ENCODE data around the gene CEACAM1. TPM values are rescaled to one million over a fixed set of nuclear protein-coding genes. Genes with fewer than 3 reads are reported as not detected.
"Not testable (repeated sequence)": the region's sequence is repeated elsewhere in the genome, so short reads cannot be mapped to it uniquely, and the experiment has no call there.

Gene CEACAM1
- total RNA-seq, 1 experiment from 2014 or later, result 0.95 TPM

DNA sequence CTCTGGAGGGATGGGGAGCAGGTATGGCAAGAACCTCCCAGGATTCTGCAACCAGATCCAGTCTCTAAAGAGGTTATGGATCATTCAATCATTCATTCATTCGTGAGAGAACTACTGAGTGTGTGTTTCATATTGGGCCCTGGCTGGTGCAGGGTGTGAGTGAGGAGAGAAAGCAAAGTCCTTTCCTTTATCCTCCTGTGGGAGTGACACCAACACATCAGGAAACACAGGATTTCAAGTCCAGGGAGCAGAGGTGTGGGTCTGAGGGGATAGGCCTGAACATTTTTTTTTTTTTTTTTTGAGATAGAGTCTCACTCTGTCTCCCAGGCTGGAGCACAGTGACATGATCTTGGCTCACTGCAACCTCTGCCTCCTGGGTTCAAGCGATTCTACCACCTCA, 3.3 kb downstream of the CEACAM1 start:
- H3K27me3 ChIP-seq (ENCODE audit: low read length), result no peaks in the 10 kb centered on the region
- POLR2A ChIA-PET (ENCODE audit: unreplicated experiment), result no interaction called here
- BruUV-seq (replicated peaks), result no TSS peak
- no peaks in the 10 kb centered on the region for H4K20me1 ChIP-seq (ENCODE audit: low read length)
- DNase-seq (no peak), ATAC-seq (no peak)
- no peak overlapping the region for H3K27ac ChIP-seq (ENCODE audit: low read length)
- TF ChIP-seq EZH2phosphoT487 (IDR thresholded peaks at IDR 0.05; ENCODE audit: borderline replicate concordance, low read length), result no peak
- TF ChIP-seq, protein P1, sequence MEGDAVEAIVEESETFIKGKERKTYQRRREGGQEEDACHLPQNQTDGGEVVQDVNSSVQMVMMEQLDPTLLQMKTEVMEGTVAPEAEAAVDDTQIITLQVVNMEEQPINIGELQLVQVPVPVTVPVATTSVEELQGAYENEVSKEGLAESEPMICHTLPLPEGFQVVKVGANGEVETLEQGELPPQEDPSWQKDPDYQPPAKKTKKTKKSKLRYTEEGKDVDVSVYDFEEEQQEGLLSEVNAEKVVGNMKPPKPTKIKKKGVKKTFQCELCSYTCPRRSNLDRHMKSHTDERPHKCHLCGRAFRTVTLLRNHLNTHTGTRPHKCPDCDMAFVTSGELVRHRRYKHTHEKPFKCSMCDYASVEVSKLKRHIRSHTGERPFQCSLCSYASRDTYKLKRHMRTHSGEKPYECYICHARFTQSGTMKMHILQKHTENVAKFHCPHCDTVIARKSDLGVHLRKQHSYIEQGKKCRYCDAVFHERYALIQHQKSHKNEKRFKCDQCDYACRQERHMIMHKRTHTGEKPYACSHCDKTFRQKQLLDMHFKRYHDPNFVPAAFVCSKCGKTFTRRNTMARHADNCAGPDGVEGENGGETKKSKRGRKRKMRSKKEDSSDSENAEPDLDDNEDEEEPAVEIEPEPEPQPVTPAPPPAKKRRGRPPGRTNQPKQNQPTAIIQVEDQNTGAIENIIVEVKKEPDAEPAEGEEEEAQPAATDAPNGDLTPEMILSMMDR (conservative IDR thresholded peaks at IDR 0.05; ENCODE audit: low read depth, low read length), result no peak
- no peak for TF ChIP-seq EZH2 (IDR thresholded peaks at IDR 0.05; ENCODE audit: low read length, unreplicated experiment)
- no peaks in the 10 kb centered on the region for H3K9me2 ChIP-seq (replicated peaks; ENCODE audit: low read length)
- no peak overlapping the region for H3K4me2 ChIP-seq (ENCODE audit: low read length)
- intact Hi-C loops (cut with micrococcal nuclease), result no loop called here
- H3K4me3 ChIP-seq (ENCODE audit: low read length), result no peak overlapping the region
- no peak overlapping the region for H2AFZ ChIP-seq (ENCODE audit: low read length)
- H3F3A ChIP-seq (ENCODE audit: low read length, unreplicated experiment), result no peaks in the 10 kb centered on the region
- H3K9me3 ChIP-seq (ENCODE audit: low read length), result no peaks in the 10 kb centered on the region
- H3K36me3 ChIP-seq (ENCODE audit: low read depth, low read length), result no peaks in the 10 kb centered on the region
- no peaks in the 10 kb centered on the region for H3K79me2 ChIP-seq (ENCODE audit: low read length)
- CTCF ChIA-PET, result no interaction called here
- peaks cover 12% of the 10 kb centered on the region for H3K4me1 ChIP-seq (ENCODE audit: insufficient read depth, low read length)
- no peak overlapping the region for H3K9ac ChIP-seq (ENCODE audit: low read length)

DNA sequence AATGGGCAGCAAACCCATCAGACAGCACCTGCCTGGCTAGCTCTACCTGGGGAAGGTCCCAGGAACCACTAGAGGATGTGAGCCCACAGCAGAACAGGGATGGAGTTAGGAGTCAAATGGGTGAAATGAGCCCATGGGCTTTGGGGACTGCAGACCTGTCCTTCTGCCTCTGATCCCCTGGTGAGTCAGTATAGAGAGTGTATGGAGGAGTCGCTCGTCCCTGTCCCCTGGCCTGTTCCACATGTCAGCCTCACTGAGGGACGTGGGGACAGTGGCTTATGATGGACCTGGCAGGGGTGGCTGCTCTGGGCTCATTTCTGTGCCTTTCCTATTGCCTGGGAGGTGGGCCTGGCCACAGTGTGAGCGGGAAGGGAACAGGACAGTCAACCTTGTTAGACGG, 4.0 kb downstream of the CEACAM1 start:
- Histone ChIP-seq H4K20me1 (ENCODE audit: low read length) (no peaks in the 10 kb centered on the region), H3F3A (ENCODE audit: low read length, unreplicated experiment) (no peaks in the 10 kb centered on the region), H3K9ac (ENCODE audit: low read length) (no peak overlapping the region), H3K9me3 (ENCODE audit: low read length) (no peaks in the 10 kb centered on the region), H3K79me2 (ENCODE audit: low read length) (no peaks in the 10 kb centered on the region), H3K4me2 (ENCODE audit: low read length) (no peak overlapping the region), H3K36me3 (ENCODE audit: low read depth, low read length) (no peaks in the 10 kb centered on the region), H3K27ac (ENCODE audit: low read length) (no peak overlapping the region), H3K9me2 (replicated peaks; ENCODE audit: low read length) (no peaks in the 10 kb centered on the region), H2AFZ (ENCODE audit: low read length) (no peak overlapping the region), H3K27me3 (ENCODE audit: low read length) (no peaks in the 10 kb centered on the region), H3K4me1 (ENCODE audit: insufficient read depth, low read length) (peaks cover 12% of the 10 kb centered on the region), H3K4me3 (ENCODE audit: low read length) (no peak overlapping the region)
- intact Hi-C loops (cut with micrococcal nuclease), result no loop called here
- no TSS peak for BruUV-seq (replicated peaks)
- DNase-seq (no peak), ATAC-seq (no peak)
- CTCF ChIA-PET, result no interaction called here
- POLR2A ChIA-PET (ENCODE audit: unreplicated experiment), result no interaction called here
- TF ChIP-seq EZH2phosphoT487 (IDR thresholded peaks at IDR 0.05; ENCODE audit: borderline replicate concordance, low read length), result no peak
- TF ChIP-seq, protein P1 (conservative IDR thresholded peaks at IDR 0.05; ENCODE audit: low read depth, low read length), result no peak
- no peak for TF ChIP-seq EZH2 (IDR thresholded peaks at IDR 0.05; ENCODE audit: low read length, unreplicated experiment)

DNA sequence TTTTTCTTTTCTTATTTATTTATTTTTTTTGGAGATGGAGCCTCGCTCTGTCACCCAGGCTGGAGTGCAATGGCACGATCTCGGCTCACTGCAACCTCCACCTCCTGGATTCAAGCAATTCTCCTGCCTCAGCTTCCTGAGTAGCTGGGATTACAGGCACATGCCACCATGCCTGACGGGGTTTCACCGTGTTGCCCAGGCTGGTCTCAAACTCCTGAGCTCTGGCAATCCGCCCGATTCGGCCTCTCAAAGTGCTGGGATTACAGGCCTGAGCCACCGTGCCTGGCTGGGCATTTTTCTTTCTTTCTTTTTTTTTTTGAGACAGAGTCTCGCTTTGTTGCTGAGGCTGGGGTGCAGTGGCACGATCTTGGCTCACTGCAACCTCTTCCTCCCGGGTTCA, 6.0 kb downstream of the CEACAM1 start:
- H3K9ac ChIP-seq (ENCODE audit: low read length); H3K79me2 ChIP-seq (ENCODE audit: low read length); BruUV-seq (replicated peaks); CTCF ChIA-PET; H3K9me2 ChIP-seq (replicated peaks; ENCODE audit: low read length); H3K36me3 ChIP-seq (ENCODE audit: low read depth, low read length); H3K4me1 ChIP-seq (ENCODE audit: insufficient read depth, low read length); H2AFZ ChIP-seq (ENCODE audit: low read length); H3K4me3 ChIP-seq (ENCODE audit: low read length); H4K20me1 ChIP-seq (ENCODE audit: low read length); ATAC-seq; H3F3A ChIP-seq (ENCODE audit: low read length, unreplicated experiment); H3K27ac ChIP-seq (ENCODE audit: low read length); DNase-seq; H3K27me3 ChIP-seq (ENCODE audit: low read length); H3K4me2 ChIP-seq (ENCODE audit: low read length); H3K9me3 ChIP-seq (ENCODE audit: low read length); POLR2A ChIA-PET (ENCODE audit: unreplicated experiment); intact Hi-C loops (cut with micrococcal nuclease): not testable (repeated sequence)
